Endothelial cell of umbilical vein (primary cell): Measurements from ENCODE around the gene SYK.

ENCODE experiments used
- CTCF ChIP-seq, 2 donors: IDR thresholded peaks; 1 replicate in 1 of 2; 2 replicates in 1 of 2; pipeline ENCODE4 v1.5.1; 2011; ENCODE audit warnings: low read length in 2 of 2, mild to moderate bottlenecking in 2 of 2, moderate library complexity in 2 of 2, control low read depth in 1 of 2, inconsistent platforms in 1 of 2, low read depth in 1 of 2; ENCODE audit not compliant: insufficient read depth in 1 of 2; ENCODE audit errors: extremely low read depth in 1 of 2
- EZH2 ChIP-seq: IDR thresholded peaks from 2 replicates; pipeline ENCODE4 v1.6.1; 2012; ENCODE audit warnings: borderline replicate concordance, low read depth, mild to moderate bottlenecking, moderate library complexity, low read length, inconsistent platforms; ENCODE audit not compliant: severe bottlenecking
- GATA2 ChIP-seq: IDR thresholded peaks from 2 replicates; pipeline ENCODE4 v1.7.0; 2011; ENCODE audit warnings: low read depth, mild to moderate bottlenecking, moderate library complexity, mixed read lengths, low read length; ENCODE audit not compliant: insufficient read length, insufficient read depth
- JUN ChIP-seq: IDR thresholded peaks from 2 replicates; pipeline ENCODE4 v1.6.1; 2011; ENCODE audit warnings: borderline replicate concordance, low read depth; ENCODE audit not compliant: insufficient read length, insufficient read depth
- MYC ChIP-seq: IDR thresholded peaks from one replicate; pipeline ENCODE4 v1.6.1; 2011; ENCODE audit warnings: mild to moderate bottlenecking, low read depth, low read length
- POLR2A ChIP-seq: IDR thresholded peaks from 2 replicates; pipeline ENCODE4 v1.6.1; 2012; ENCODE audit warnings: low read depth, mild to moderate bottlenecking, control low read depth, low read length
- POLR2AphosphoS5 ChIP-seq: IDR thresholded peaks from 2 replicates; pipeline ENCODE4 v1.6.1; 2012; ENCODE audit warnings: low read depth, mild to moderate bottlenecking, control low read depth, low read length, moderate library complexity; ENCODE audit not compliant: insufficient read depth

DNA sequence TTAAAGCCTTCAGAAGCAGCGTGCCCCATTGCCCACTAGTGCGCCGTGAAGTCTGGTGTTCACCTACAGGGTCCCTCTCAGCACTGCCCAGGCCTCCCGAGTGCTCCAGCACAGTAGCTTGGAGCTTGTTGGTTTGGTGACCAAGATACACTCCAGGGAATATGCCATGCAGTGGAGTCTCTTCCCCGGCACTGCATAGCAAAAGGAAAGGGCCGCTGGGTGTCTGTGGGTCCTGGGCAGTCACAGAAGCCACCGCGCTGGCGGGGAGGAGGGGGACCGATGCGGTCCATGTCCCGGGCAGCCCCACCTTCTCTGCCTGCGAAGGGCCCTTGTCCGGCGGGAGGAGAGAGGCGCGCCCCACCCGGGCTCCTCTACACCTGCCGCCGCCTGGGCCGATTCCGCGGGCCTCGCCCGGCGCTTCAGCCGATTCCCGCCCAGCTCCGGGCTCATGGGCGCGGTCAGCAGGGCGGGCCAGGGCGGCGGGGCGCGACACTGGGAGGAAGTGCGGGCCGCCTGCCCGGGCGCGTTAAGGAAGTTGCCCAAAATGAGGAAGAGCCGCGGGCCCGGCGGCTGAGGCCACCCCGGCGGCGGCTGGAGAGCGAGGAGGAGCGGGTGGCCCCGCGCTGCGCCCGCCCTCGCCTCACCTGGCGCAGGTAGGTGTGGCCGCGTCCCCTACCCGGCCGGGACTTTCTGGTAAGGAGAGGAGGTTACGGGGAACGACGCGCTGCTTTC is at the start of gene SYK:
- no peak for TF ChIP-seq POLR2A
- TF ChIP-seq CTCF (IDR thresholded peaks at IDR 0.05; ENCODE audit: extremely low read depth in 1 of 2, insufficient read depth in 1 of 2, low read depth in 1 of 2, low read length in 2 of 2) = no peak
- TF ChIP-seq POLR2AphosphoS5 = no peak
- TF ChIP-seq JUN = no peak
- TF ChIP-seq EZH2 = no peak
- TF ChIP-seq GATA2 = no peak
- TF ChIP-seq MYC = no peak
